Measurements from ENCODE around the gene ERBB4. TPM values are rescaled to one million over a fixed set of nuclear protein-coding genes. Genes with fewer than 3 reads are reported as not detected.

ERBB4 gene
- total and polyA plus RNA-seq, 9 donors = 0.08 to 22.3 (median 1.2) TPM

GRCh38 chr2:212451786-212452231 is 86.8 kb downstream of the ERBB4 start:
- Histone ChIP-seq H3K4me3 (no peak overlapping the region), H3K9me3 (no peaks in the 10 kb centered on the region), H3K27me3 (no peaks in the 10 kb centered on the region), H3K4me1 (ENCODE audit: insufficient read depth) (no peaks in the 10 kb centered on the region), H3K36me3 (no peaks in the 10 kb centered on the region), H3K27ac (no peak overlapping the region)
- no peak for DNase-seq
- intact Hi-C loops (cut with DNase I) = no loop called here
- 0 to 47% (median 30%) methylated on average over 1 of the region's 1 CpG for WGBS, 3 donors
- TF ChIP-seq CTCF (IDR thresholded peaks at IDR 0.05) = no peak
- no peak for TF ChIP-seq EP300 (IDR thresholded peaks at IDR 0.05)
- TF ChIP-seq POLR2A (IDR thresholded peaks at IDR 0.05) = no peak

GRCh38 chr2:212448698-212449097 is 89.9 kb downstream of the ERBB4 start:
- TF ChIP-seq EP300 (IDR thresholded peaks at IDR 0.05) = no peak
- no peak for TF ChIP-seq CTCF (IDR thresholded peaks at IDR 0.05)
- TF ChIP-seq POLR2A (IDR thresholded peaks at IDR 0.05) = no peak
- intact Hi-C loops (cut with DNase I) = no loop called here

DNA sequence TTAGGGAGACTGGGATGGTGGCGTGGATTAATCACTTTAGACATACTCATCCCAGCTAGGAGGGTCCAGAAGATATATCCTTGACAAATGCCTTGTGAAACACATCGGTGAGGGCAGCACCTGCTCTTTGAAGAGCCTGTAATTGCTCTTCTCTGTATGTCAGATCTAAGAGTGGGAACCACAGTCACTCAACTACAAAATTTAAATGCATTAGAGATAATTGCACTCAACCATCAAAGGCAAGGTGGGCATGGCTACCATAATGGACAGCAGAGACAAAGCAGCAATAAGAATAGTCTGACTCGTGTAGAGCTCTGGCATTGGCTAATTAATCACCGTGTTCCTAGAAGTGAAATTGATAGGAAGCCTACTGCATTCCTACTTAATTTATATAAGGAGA is 96.8 kb downstream of the ERBB4 start:
- no peak for DNase-seq
- intact Hi-C loops (cut with DNase I) = no loop called here
- Histone ChIP-seq H3K9me3 (no peaks in the 10 kb centered on the region), H3K27me3 (no peaks in the 10 kb centered on the region), H3K4me1 (ENCODE audit: insufficient read depth) (no peaks in the 10 kb centered on the region), H3K36me3 (no peaks in the 10 kb centered on the region), H3K4me3 (no peak overlapping the region), H3K27ac (no peak overlapping the region)
- TF ChIP-seq EP300 (IDR thresholded peaks at IDR 0.05) (no peak), CTCF (IDR thresholded peaks at IDR 0.05) (no peak), POLR2A (IDR thresholded peaks at IDR 0.05) (no peak)
- WGBS, 3 donors = 82 to 90% (median 83%) methylated on average over 4 of the region's 4 CpGs

More at GRCh38 chr2:212448698-212449097, 89.9 kb downstream of the ERBB4 start:
- H3K4me1 ChIP-seq (ENCODE audit: insufficient read depth) = no peaks in the 10 kb centered on the region
- no peak for DNase-seq
- H3K4me3 ChIP-seq = no peak overlapping the region
- H3K27me3 ChIP-seq = no peaks in the 10 kb centered on the region
- no peaks in the 10 kb centered on the region for H3K36me3 ChIP-seq
- H3K27ac ChIP-seq = no peak overlapping the region
- H3K9me3 ChIP-seq = no peaks in the 10 kb centered on the region
- 37 to 71% (median 40%) methylated on average over 1 of the region's 1 CpG for WGBS, 3 donors

GRCh38 chr2:212441141-212441540 is 97.5 kb downstream of the ERBB4 start:
- Histone ChIP-seq H3K27ac (no peak overlapping the region), H3K4me1 (ENCODE audit: insufficient read depth) (no peaks in the 10 kb centered on the region), H3K36me3 (no peaks in the 10 kb centered on the region), H3K9me3 (no peaks in the 10 kb centered on the region), H3K4me3 (no peak overlapping the region), H3K27me3 (no peaks in the 10 kb centered on the region)
- DNase-seq = no peak
- WGBS, 3 donors = 87 to 95% (median 92%) methylated on average over 1 of the region's 1 CpG
- TF ChIP-seq EP300 (IDR thresholded peaks at IDR 0.05) (no peak), POLR2A (IDR thresholded peaks at IDR 0.05) (no peak), CTCF (IDR thresholded peaks at IDR 0.05) (no peak)
- intact Hi-C loops (cut with DNase I) = no loop called here

Measured in ovary (tissue), 9 donors.